SK-MEL-5 (cell line): ENCODE measurements around the gene CIDEC. TPM values are rescaled to one million over a fixed set of nuclear protein-coding genes. Genes with fewer than 3 reads are reported as not detected.

Experiments used
- DNase-seq: peaks from one replicate; pipeline ENCODE4 v3.0.0-alpha.2; 2016; ENCODE audit warnings: low read depth, low spot score
- in situ Hi-C: cut with HindIII; loops from 2 replicates; pipeline ENCODE4 v1.10.0; 2016; ENCODE audit warnings: low sequenced_read_pairs, high pct_unique_total_duplicates, low pct_unique_long_range_greater_than_20kb
- polyA plus RNA-seq, 2 experiments: library from polyadenylated mRNA; depleted of rRNA; stranded (reverse); fragments of >200 nt; gene quantifications; 2 replicates each; pipeline ENCODE4 v1.2.3, GENCODE V29; 2015
- total RNA-seq: library from RNA; depleted of rRNA; stranded (reverse); fragments of >200 nt; shearing (Covaris generic); gene quantifications from 2 replicates; pipeline ENCODE4 v1.2.3, GENCODE V29; 2014; rRNA removed

The CIDEC gene, protein sequence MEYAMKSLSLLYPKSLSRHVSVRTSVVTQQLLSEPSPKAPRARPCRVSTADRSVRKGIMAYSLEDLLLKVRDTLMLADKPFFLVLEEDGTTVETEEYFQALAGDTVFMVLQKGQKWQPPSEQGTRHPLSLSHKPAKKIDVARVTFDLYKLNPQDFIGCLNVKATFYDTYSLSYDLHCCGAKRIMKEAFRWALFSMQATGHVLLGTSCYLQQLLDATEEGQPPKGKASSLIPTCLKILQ
- total RNA-seq = 0.24 and 0.71 TPM in 2 replicates
- 0.46 TPM in 1 of 2 replicates, not detected in the other for polyA plus RNA-seq (2015; cell fraction: cytosol; rRNA removed)
- polyA plus RNA-seq (2015; cell fraction: nucleus; rRNA removed) = not detected in 2 replicates

DNA sequence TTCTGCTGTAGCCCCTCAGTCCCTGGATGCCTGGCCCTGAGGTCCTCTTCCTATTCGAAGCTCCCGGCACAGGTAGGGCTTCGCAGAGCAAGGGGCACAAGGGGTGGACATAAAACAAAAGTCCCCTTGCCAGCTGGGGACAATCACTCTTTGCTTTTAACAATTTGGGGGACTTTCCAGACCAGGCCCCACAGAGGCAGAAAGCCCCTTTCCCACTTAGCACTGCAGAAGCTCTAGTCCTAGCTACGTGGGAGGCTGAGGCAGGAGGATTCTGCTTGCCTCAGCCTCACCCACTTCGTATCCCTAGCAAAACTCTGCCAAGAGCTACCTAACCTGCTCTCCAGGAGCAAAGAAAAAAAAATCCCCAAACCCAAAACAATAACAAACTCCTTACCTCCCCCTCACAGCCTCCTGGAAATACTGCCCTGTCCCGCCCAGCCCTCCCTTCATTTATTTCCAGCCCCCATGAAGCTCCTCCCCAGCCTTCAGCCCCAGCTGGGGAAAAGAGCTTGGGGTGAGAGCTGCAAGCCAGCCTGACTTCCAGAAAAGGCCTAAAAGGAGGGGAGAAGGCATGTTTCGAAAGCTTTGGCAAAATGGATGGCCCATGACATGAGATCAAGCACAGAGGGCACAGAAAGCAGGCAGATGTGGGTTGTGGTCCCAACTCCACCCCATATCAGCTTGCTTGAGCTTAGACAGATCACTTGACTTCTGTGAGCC lies at the start of gene CIDEC:
CIDEC (minus strand) TSS at position 424 of the 720 bp plus-strand sequence. CDS start 1,767 bp downstream, outside the sequence.
- in situ Hi-C loops = no loop called here
- no peak for DNase-seq

GRCh38 chr3:9928158-9928557 lies 48.1 kb upstream of the CIDEC start:
- DNase-seq = no peak
- in situ Hi-C loops = no loop called here

DNA sequence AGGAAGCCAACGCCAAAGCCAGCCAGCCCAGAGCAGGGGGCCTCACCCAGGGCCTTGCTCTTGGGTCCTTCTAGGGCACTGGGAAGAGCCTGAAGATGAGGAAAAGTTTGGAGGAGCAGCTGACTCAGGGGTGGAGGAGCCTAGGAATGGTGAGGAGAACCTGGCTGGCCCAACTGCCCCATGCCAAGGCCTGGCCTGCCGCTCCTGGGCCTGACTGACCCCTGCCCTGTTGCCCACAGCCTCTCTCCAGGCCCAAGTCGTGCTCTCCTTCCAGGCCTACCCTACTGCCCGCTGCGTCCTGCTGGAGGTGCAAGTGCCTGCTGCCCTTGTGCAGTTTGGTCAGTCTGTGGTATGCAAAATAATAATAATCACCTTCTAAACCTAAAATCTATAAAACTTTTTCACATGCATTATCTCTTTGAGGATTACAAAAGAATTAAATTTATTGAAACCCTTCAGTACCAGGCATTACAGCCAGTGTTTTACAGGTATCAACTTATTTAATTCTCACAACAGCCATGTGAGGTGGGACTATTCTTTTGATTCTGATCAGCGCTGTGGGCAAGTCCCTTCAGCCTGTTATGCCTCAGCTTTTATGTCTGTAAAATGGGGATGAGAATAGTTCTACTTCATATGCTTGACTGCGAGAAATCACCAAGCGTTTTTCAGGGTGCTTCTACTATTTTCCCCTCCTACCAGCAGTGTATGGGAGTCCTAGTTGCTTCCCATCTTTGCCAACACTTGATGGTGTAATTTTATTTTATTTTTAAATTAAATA lies 38.4 kb upstream of the CIDEC start:
- in situ Hi-C loops = no loop called here
- no peak for DNase-seq

- no peak for DNase-seq
- in situ Hi-C loops = no loop called here
These were observed 37.8 kb upstream of the CIDEC start for GRCh38 chr3:9917820-9918219.

GRCh38 chr3:9916734-9917680 lies 37.0 kb upstream of the CIDEC start, which contains the start of gene IL17RC:
Gene IL17RC (plus strand): TSS chr3:9917098. CDS start chr3:9917316, 218 bp downstream.
- peak; percentile 81 for DNase-seq
- in situ Hi-C loops = no loop called here

GRCh38 chr3:9916346-9916733 lies 36.3 kb upstream of the CIDEC start:
- no peak for DNase-seq
- in situ Hi-C loops = no loop called here

- in situ Hi-C loops = no loop called here
- DNase-seq = peak; percentile 32
These were observed 35.4 kb upstream of the CIDEC start for GRCh38 chr3:9915254-9916141.

- no peak for DNase-seq
- in situ Hi-C loops = no loop called here
These were observed 34.7 kb upstream of the CIDEC start for GRCh38 chr3:9914559-9915253.

GRCh38 chr3:9914011-9914410 lies 34.0 kb upstream of the CIDEC start:
- no peak for DNase-seq
- in situ Hi-C loops = no loop called here

GRCh38 chr3:9913601-9914000 lies 33.5 kb upstream of the CIDEC start:
- in situ Hi-C loops = no loop called here
- no peak for DNase-seq

- DNase-seq = no peak
- in situ Hi-C loops = no loop called here
These were observed 32.4 kb upstream of the CIDEC start for GRCh38 chr3:9912294-9912935.

- DNase-seq = no peak
- in situ Hi-C loops = no loop called here
These were observed 31.8 kb upstream of the CIDEC start for GRCh38 chr3:9911863-9912262.

GRCh38 chr3:9909221-9910013 lies 29.4 kb upstream of the CIDEC start:
- in situ Hi-C loops = no loop called here
- no peak for DNase-seq

GRCh38 chr3:9908286-9908685 lies 28.2 kb upstream of the CIDEC start:
- in situ Hi-C loops = no loop called here
- no peak for DNase-seq

DNA sequence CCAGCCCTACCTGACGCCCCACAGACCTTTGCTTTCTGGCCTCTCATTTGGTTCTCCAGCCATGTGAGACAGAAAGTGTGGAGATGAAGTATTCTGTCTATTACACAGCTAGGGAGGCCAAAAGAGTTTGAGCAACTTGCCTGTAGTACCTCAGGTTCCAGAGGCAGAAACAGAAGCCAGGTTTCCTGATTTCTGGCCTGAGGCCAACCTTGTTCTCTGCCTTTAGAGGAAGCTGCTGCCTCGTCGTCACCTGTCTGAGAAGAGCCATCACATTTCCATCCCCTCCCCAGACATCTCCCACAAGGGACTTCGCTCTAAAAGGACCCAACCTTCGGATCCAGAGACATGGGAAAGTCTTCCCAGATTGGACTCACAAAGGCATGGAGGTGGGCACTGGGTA lies 26.4 kb upstream of the CIDEC start:
- in situ Hi-C loops = no loop called here

More for the DNA sequence above, 26.4 kb upstream of the CIDEC start:
- no peak for DNase-seq
